GM18508 (cell line): Measurements from ENCODE around the gene ALDH16A1.

ENCODE experiments used
- ATAC-seq: cut with Tn5 transposase; IDR thresholded peaks from one replicate; pipeline ENCODE4 v1.9.1; 2021; ENCODE audit warnings: moderate number of reproducible peaks; ENCODE audit not compliant: insufficient read depth, unreplicated experiment

The ALDH16A1 gene

GRCh38 chr19:49423071-49423984 lies 29.7 kb upstream of the ALDH16A1 start, which contains the start of gene PTH2:
Gene PTH2, minus strand, starts transcription at chr19:49423441. Its CDS starts 102 bp downstream, at chr19:49423339.
- no peak for ATAC-seq

DNA sequence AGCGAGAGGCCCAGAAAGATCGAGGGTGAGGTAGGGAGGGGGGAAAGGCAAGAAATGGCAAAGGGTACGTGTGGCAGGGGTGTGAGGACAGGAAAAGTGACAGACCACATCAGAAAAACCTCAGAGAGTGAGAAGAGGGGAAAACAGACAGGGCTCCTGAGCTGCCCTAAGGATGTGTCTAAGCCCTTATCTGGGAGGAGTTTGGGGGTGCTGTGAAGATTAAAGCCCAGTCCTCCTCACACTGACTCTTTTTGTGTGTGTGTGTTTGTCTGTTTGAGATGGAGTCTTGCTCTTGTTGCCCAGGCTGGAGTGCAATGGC lies 29.1 kb upstream of the ALDH16A1 start:
- no peak for ATAC-seq

DNA sequence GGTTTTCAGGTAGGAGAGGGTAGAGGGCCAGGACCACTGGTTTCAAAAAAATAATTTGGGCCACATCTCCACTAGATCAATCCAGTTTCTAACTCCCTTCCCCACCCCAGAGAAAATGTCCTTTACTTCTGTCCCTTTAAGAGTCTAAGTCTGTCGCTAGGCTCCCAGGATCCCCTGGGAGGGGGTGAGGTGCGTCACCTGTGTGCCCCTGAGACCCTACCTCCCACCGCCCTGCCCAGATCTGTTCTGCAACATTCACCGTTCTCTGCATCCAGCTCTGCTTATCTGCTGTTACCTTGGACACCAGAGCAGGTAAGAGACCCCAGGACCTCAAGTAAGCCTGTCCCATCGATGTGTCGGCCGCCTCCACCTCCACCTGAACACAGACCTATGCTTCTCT lies 27.8 kb upstream of the ALDH16A1 start, which contains the start of gene GFY:
TSS of gene GFY (plus strand) at position 211 of the 400 bp plus-strand sequence. CDS start 1,043 bp downstream, outside the sequence.
- no peak for ATAC-seq

DNA sequence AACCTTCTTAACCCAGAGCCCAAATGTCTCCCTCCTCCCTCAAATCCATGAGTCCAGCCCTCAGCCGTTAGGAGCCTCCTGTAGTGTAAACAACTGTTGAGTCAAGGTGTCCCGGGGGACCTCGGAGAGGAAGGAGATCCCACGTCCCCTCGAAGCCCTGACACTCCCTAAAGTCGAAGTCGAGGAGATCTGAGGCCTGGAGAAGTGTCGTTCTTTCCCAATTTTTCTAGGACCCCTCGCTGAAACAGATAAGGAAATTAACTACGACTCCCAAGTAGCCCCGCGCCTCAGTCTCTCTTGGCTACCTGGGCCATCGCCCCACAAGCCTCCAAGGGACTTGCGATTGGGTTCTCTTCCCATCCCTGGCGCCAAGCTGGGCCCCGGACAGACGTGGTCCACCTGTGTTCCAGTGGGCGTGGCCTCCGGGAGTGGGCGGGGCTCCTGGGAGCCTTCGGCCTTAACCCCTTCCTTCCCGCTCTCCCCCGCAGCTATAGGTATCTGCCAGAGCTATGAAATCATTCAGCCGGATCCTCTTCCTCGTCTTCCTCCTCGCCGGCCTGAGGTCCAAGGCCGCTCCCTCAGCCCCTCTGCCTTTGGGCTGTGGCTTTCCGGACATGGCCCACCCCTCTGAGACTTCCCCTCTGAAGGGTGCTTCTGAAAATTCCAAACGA lies 27.0 kb upstream of the ALDH16A1 start:
- no peak for ATAC-seq

DNA sequence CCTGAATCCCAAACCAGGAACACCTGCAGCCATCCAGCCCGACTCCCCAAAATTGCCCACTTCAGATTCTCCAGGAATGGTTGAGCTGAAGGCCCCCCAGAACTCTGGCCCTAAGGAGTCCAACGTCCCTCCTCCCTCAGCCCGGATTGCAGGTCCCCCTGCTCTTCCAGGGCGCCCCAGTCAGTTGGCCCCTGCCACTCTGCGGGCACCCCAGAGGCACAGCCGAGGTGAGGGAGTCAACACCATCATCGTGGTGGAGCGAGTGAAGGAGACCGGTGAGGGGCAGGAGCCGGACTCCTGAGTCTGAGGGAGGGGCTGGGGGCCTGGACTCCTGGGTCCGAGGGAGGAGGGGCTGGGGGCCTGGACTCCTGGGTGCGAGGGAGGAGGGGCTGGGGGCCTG lies 25.7 kb upstream of the ALDH16A1 start:
- ATAC-seq, result no peak

- ATAC-seq, result no peak
Observed at GRCh38 chr19:49427855-49428546, 25.0 kb upstream of the ALDH16A1 start.

GRCh38 chr19:49428547-49429451 lies 24.2 kb upstream of the ALDH16A1 start:
- no peak for ATAC-seq

GRCh38 chr19:49430172-49430677 lies 22.8 kb upstream of the ALDH16A1 start:
- ATAC-seq, result no peak

- no peak for ATAC-seq
Observed at GRCh38 chr19:49430678-49431329, 22.2 kb upstream of the ALDH16A1 start.

DNA sequence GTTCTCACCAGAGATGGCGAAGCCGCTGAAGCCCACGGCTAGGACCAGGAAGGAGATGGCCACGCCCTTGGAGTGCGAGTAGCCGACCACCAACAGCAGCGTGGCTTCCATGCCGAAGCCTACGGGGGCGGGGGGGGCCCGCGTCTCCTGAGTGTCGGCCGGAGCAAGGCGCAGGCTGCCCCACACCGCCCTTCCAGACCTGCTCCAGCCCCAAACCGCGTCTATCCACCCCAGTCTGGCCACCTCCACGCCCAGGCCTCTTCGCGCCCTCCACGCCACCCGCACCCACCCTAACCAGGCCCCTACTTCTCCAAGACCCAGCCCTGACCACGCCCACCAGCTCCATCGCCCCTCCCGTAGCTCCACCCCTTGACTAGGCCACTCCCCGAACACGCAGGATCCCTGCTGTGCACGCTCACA lies 21.7 kb upstream of the ALDH16A1 start:
- no peak for ATAC-seq

- no peak for ATAC-seq
Observed at GRCh38 chr19:49432141-49433073, 20.6 kb upstream of the ALDH16A1 start.

DNA sequence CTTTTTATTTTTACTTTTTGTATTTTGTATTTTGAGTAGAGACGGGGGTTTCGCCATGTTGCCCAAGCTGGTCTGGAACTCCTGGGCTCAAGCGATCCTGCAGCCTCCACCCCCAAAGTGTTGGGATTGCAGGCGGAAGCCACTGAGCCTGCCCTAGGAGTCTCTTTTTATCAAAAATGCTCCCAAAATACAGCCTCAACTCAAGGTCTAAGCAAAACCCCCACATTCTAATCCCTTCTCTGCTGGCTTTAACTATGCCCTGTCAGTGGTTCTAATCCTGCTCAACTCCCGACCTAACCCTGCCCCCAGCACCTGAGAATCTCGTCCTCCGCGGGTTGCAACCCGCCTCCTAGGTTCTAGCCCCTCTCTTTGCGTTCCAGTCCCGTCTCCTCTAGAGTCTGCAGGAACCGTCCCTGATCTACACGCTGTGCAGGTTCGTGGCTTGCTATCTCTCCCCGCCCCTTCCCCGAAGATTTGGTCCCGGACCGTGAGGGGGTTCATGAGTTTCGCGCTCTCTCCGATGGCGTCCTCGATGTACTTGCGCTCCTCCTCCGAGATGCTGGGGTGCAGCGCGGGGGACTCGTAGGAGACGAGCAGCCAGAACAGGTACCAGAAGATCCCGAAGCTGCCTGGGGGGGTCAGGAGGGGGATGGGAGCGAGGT lies 19.7 kb upstream of the ALDH16A1 start:
- ATAC-seq, result no peak

- no peak for ATAC-seq
Observed at GRCh38 chr19:49434907-49435583, 18.0 kb upstream of the ALDH16A1 start.

- no peak for ATAC-seq
Observed at GRCh38 chr19:49435670-49436069, 17.4 kb upstream of the ALDH16A1 start.

DNA sequence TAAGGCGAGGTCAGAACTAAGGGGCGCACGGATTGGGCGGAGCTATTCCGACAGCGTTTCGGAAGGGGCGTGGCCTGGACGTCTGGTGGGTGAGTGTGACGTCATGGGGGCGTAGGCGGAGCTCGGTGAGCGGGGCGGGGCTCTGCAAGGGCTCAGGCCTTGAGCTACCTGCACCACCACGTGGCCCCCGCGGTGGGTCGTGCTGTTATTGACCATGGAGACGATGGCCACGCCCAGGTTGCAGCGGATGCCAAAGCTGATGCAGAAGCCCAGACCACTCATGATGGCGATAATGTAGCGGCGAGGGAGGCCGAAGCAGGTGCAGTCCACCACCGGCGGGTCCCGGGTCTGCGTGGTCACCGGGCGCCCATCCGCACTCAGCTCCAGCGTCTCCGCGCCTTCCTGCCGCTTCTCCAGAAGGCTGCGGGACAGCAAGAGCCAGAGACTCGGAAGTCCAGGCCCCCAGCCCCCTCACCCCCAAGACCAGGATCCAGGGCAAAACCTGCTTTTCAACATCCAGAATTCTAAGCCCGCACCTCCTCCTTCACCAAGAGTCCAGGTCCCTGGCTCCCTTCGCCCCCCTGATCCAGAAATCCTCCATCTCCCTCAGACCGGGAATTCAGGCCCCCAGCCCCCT lies 16.5 kb upstream of the ALDH16A1 start:
- no peak for ATAC-seq

GRCh38 chr19:49437231-49437630 lies 15.8 kb upstream of the ALDH16A1 start:
- no peak for ATAC-seq

GRCh38 chr19:49438261-49438660 lies 14.8 kb upstream of the ALDH16A1 start:
- no peak for ATAC-seq
